Trophoblast cell (in vitro differentiated cells and primary cell): Measurements from ENCODE around the gene DIAPH2.
A peak's percentile ranks its signal among the peaks of the same experiment; 100 is the strongest.

Source experiments
- DNase-seq, 2 donors: peaks; one replicate each; pipeline ENCODE4 v3.0.0-alpha.2; 2016
- H2AFZ ChIP-seq: 2 replicates; pipeline ENCODE4 v1.6.1; 2013; ENCODE audit warnings: low read length, moderate library complexity, mild to moderate bottlenecking; ENCODE audit not compliant: insufficient read depth, poor library complexity
- H2AK5ac ChIP-seq: 2 replicates; pipeline ENCODE4 v1.6.1; 2013; ENCODE audit warnings: mild to moderate bottlenecking, low read length
- H2BK120ac ChIP-seq: 2 replicates; pipeline ENCODE4 v1.6.1; 2013; ENCODE audit warnings: low read length, mild to moderate bottlenecking, moderate library complexity; ENCODE audit not compliant: insufficient read depth, poor library complexity
- H2BK12ac ChIP-seq: 2 replicates; pipeline ENCODE4 v1.6.1; 2013; ENCODE audit warnings: mild to moderate bottlenecking, low read length, moderate library complexity
- H2BK5ac ChIP-seq: 2 replicates; pipeline ENCODE4 v1.6.1; 2013; ENCODE audit warnings: low read length, low read depth, moderate library complexity, mild to moderate bottlenecking; ENCODE audit not compliant: poor library complexity
- H3K14ac ChIP-seq: 2 replicates; pipeline ENCODE4 v1.6.1; 2013; ENCODE audit warnings: mild to moderate bottlenecking, low read length
- H3K18ac ChIP-seq: 2 replicates; pipeline ENCODE4 v1.6.1; 2013; ENCODE audit warnings: mild to moderate bottlenecking, low read length
- H3K23ac ChIP-seq: 2 replicates; pipeline ENCODE4 v1.6.1; 2013; ENCODE audit warnings: low read length
- H3K27ac ChIP-seq: 2 replicates; pipeline ENCODE4 v1.5.1; 2013; ENCODE audit warnings: low read depth, mild to moderate bottlenecking, inconsistent platforms, low read length, moderate library complexity
- H3K27me3 ChIP-seq: 2 replicates; pipeline ENCODE4 v1.6.1; 2013; ENCODE audit warnings: inconsistent platforms, mild to moderate bottlenecking, low read length, moderate library complexity; ENCODE audit not compliant: insufficient read depth
- H3K36me3 ChIP-seq, 2 experiments: 1 replicate in 1 of 2; 2 replicates in 1 of 2; pipeline ENCODE4 v1.6.1; 2013; ENCODE audit warnings: low read length in 2 of 2, mild to moderate bottlenecking in 2 of 2, moderate library complexity in 1 of 2; ENCODE audit not compliant: insufficient read depth in 2 of 2, control insufficient read depth in 1 of 2
- H3K4ac ChIP-seq: 2 replicates; pipeline ENCODE4 v1.6.1; 2013; ENCODE audit warnings: low read depth, mild to moderate bottlenecking, low read length, moderate library complexity
- H3K4me1 ChIP-seq, 2 experiments: 1 replicate in 1 of 2; 2 replicates in 1 of 2; pipeline ENCODE4 v1.6.1; 2013; ENCODE audit warnings: low read length in 2 of 2, mild to moderate bottlenecking in 2 of 2, moderate library complexity in 1 of 2; ENCODE audit not compliant: insufficient read depth in 2 of 2, control insufficient read depth in 1 of 2
- H3K4me2 ChIP-seq: 2 replicates; pipeline ENCODE4 v1.6.1; 2013; ENCODE audit warnings: inconsistent platforms, mild to moderate bottlenecking, low read length, moderate library complexity
- H3K4me3 ChIP-seq: 2 replicates; pipeline ENCODE4 v1.5.1; 2013; ENCODE audit warnings: mild to moderate bottlenecking, low read depth, low read length, inconsistent platforms
- H3K79me1 ChIP-seq: one replicate; pipeline ENCODE4 v1.6.1; 2013; ENCODE audit warnings: low read length
- H3K79me2 ChIP-seq: 2 replicates; pipeline ENCODE4 v1.6.1; 2013; ENCODE audit warnings: low read length, mild to moderate bottlenecking; ENCODE audit not compliant: control insufficient read depth, insufficient read depth, poor library complexity
- H3K9ac ChIP-seq: 2 replicates; pipeline ENCODE4 v1.6.1; 2013; ENCODE audit warnings: mild to moderate bottlenecking, low read length
- H3K9me3 ChIP-seq: 2 replicates; pipeline ENCODE4 v1.6.1; 2013; ENCODE audit warnings: low read depth, mild to moderate bottlenecking, control low read depth, inconsistent platforms, low read length; ENCODE audit not compliant: insufficient read depth
- H4K12ac ChIP-seq: 2 replicates; pipeline ENCODE4 v1.6.1; 2013; ENCODE audit warnings: low read depth, mild to moderate bottlenecking, low read length, moderate library complexity
- H4K8ac ChIP-seq: 2 replicates; pipeline ENCODE4 v1.6.1; 2013; ENCODE audit warnings: low read depth, mild to moderate bottlenecking, low read length, moderate library complexity
- H4K91ac ChIP-seq: one replicate; pipeline ENCODE4 v1.6.1; 2013; ENCODE audit warnings: low read depth, mild to moderate bottlenecking, low read length, moderate library complexity
- WGBS: extraction: QIAGEN DNeasy Blood & Tissue Kit; methylation state at CpG from one replicate; pipeline ENCODE4 v1.1.7; 2013; ENCODE audit warnings: missing lambda C conversion rate; ENCODE audit not compliant: insufficient read length, insufficient coverage; ENCODE audit errors: extremely low coverage; 5-methylcytosine and 5-hydroxymethylcytosine counted together

Gene DIAPH2

DNA sequence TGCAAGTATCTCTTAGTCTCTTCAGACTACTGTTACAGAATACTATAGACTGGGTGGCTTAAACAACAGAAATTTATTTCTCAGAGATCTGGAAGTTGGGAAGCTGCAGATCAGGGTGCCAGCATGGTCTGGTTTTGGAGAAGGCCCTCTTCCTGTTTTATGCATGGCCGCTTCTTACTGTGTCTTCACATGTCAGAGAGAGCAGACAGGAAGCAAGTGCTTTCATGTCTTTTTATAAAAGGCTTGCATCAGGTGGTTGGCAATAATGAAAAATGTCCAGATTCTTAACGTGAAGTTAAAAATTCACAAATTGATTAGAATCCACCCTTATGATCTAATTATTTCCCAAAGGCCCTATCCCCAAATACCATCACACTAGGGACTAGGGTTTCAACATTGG is 484.0 kb downstream of the DIAPH2 start:
- Histone ChIP-seq H2AK5ac (no peak overlapping the region), H3K4me1 (peaks cover 0 to 4% of the 10 kb centered on the region in 2 experiments), H2BK12ac (no peak overlapping the region), H3K79me1 (no peaks in the 10 kb centered on the region), H3K14ac (no peak overlapping the region), H3K9me3 (no peaks in the 10 kb centered on the region), H3K9ac (no peak overlapping the region), H4K12ac (no peak overlapping the region), H2BK120ac (no peak overlapping the region), H3K4me3 (no peak overlapping the region), H4K8ac (no peak overlapping the region), H3K79me2 (no peaks in the 10 kb centered on the region), H4K91ac (no peak overlapping the region), H3K27ac (no peak overlapping the region), H3K18ac (no peak overlapping the region), H2AFZ (no peak overlapping the region), H3K23ac (no peak overlapping the region), H3K4me2 (no peak overlapping the region), H3K27me3 (no peaks in the 10 kb centered on the region), H3K36me3 (no peaks in the 10 kb centered on the region), H3K4ac (no peak overlapping the region), H2BK5ac (no peak overlapping the region)
- no CpG with 5 or more reads among the region's 2 CpGs for WGBS
- peak; percentile 46 to 61 for DNase-seq

DNA sequence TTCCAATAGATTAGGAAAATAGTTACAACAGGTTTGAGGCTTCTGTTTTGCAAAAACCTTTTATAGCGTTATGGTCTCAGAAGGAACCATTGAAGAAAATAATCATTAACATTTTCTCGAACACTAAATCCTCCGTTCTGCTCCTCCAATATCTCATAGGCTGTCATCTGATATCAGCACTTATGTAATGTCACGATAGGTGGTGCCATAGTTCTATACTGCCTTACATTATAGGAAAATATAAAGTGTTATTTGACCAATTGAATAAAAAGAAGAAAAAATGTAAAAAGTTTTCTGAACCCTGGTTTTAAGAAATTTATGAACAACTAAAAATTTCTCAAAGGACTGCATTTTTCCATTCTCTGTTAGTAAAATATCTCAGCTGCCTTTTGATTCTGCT is 490.5 kb downstream of the DIAPH2 start:
- Histone ChIP-seq H3K27ac (no peak overlapping the region), H3K4ac (no peak overlapping the region), H2BK5ac (no peak overlapping the region), H3K23ac (no peak overlapping the region), H3K27me3 (no peaks in the 10 kb centered on the region), H3K4me3 (no peak overlapping the region), H4K8ac (no peak overlapping the region), H3K9ac (no peak overlapping the region), H3K79me2 (no peaks in the 10 kb centered on the region), H2AK5ac (no peak overlapping the region), H3K18ac (no peak overlapping the region), H2BK12ac (no peak overlapping the region), H4K12ac (no peak overlapping the region), H3K4me1 (no peaks in the 10 kb centered on the region), H3K9me3 (no peaks in the 10 kb centered on the region), H3K36me3 (no peaks in the 10 kb centered on the region), H2AFZ (no peak overlapping the region), H3K79me1 (no peaks in the 10 kb centered on the region), H2BK120ac (no peak overlapping the region), H3K14ac (no peak overlapping the region), H3K4me2 (no peak overlapping the region), H4K91ac (no peak overlapping the region)
- no peak for DNase-seq
- no CpG with 5 or more reads among the region's 4 CpGs for WGBS

DNA sequence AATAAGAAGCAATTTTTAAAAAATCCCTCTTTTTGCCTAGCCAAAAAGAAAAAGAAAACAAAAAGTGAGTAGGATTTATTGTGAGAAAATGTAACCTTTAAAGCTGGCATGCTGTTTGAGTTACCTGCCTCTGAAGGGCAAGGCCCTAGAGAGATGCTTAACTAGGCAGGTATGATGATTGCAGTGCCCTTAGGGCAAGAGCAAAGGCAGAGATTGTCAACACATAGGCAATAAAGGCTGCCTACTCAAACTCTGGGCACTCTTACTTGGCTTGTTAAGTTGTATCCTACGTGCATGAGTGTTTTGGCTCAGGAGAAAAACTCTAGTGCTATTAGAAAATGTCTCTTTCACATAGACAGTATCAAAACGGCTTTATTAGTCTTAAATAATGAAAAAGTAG is 505.0 kb downstream of the DIAPH2 start:
- H3K23ac ChIP-seq = no peak overlapping the region
- DNase-seq = peak; percentile 73 to 81
- no peak overlapping the region for H3K4me2 ChIP-seq
- H3K36me3 ChIP-seq = no peaks in the 10 kb centered on the region
- H3K4me1 ChIP-seq = peaks cover 0 to 2% of the 10 kb centered on the region in 2 experiments
- H3K9me3 ChIP-seq = no peaks in the 10 kb centered on the region
- H4K12ac ChIP-seq = no peak overlapping the region
- no peak overlapping the region for H3K27ac ChIP-seq
- no peak overlapping the region for H3K4me3 ChIP-seq
- no peak overlapping the region for H3K14ac ChIP-seq
- no peaks in the 10 kb centered on the region for H3K27me3 ChIP-seq
- no peaks in the 10 kb centered on the region for H3K79me1 ChIP-seq
- no CpG with 5 or more reads among the region's 2 CpGs for WGBS
- H4K91ac ChIP-seq = no peak overlapping the region
- H2BK120ac ChIP-seq = no peak overlapping the region
- no peak overlapping the region for H2BK12ac ChIP-seq
- H3K79me2 ChIP-seq = no peaks in the 10 kb centered on the region
- no peak overlapping the region for H2BK5ac ChIP-seq
- no peak overlapping the region for H3K9ac ChIP-seq
- no peak overlapping the region for H2AFZ ChIP-seq
- H3K18ac ChIP-seq = no peak overlapping the region
- no peak overlapping the region for H4K8ac ChIP-seq
- no peak overlapping the region for H3K4ac ChIP-seq
- H2AK5ac ChIP-seq = no peak overlapping the region

DNA sequence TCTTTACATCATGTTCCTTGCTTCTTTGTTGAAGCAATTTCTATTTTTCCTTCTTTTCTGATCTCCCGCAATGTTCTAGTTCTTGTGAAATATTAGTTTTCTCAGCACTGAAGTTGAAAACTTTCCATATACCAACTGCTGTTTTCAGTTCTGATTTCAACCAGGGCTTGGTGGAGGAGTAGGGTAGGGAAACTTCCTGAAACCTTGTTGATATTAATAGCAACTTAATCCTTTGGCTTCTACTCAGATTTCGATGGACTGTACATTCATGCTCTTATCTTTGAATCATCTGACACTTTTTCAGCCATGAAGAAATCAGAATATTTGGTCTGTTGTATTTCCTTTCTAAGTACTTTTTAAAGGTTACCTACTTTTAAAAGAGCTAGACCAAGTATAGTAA is 514.9 kb downstream of the DIAPH2 start:
- Histone ChIP-seq H3K4me3 (no peak overlapping the region), H2AFZ (no peak overlapping the region), H2AK5ac (no peak overlapping the region), H2BK12ac (no peak overlapping the region), H3K79me1 (no peaks in the 10 kb centered on the region), H4K12ac (no peak overlapping the region), H3K27me3 (no peaks in the 10 kb centered on the region), H3K4me1 (no peaks in the 10 kb centered on the region), H2BK5ac (no peak overlapping the region), H3K14ac (no peak overlapping the region), H4K8ac (no peak overlapping the region), H3K36me3 (no peaks in the 10 kb centered on the region), H3K4me2 (no peak overlapping the region), H3K9me3 (no peaks in the 10 kb centered on the region), H3K27ac (no peak overlapping the region), H3K18ac (no peak overlapping the region), H3K79me2 (no peaks in the 10 kb centered on the region), H4K91ac (no peak overlapping the region), H3K4ac (no peak overlapping the region), H3K23ac (no peak overlapping the region), H2BK120ac (no peak overlapping the region), H3K9ac (no peak overlapping the region)
- no peak for DNase-seq
- no CpG with 5 or more reads among the region's 2 CpGs for WGBS
